ENCODE results near the gene SHTN1. TPM values are rescaled to one million over a fixed set of nuclear protein-coding genes. Genes with fewer than 3 reads are reported as not detected.

The SHTN1 gene
- total and polyA plus RNA-seq, 2 experiments from 2014 or later: 6.7 to 8.0 TPM

- TF ChIP-seq ZNF462 (CRISPR knock-in tag; IDR thresholded peaks at IDR 0.05): no peak
- no peak for TF ChIP-seq ZNF114 (CRISPR knock-in tag; IDR thresholded peaks at IDR 0.05)
- no peak for TF ChIP-seq CTCF (conservative IDR thresholded peaks at IDR 0.05; ENCODE audit: low read depth in 2 of 2)
- TF ChIP-seq NANOG (IDR thresholded peaks at IDR 0.05; ENCODE audit: borderline replicate concordance): no peak
- no peak for TF ChIP-seq EZH2phosphoT487 (IDR thresholded peaks at IDR 0.05; ENCODE audit: unreplicated experiment)
Measured at GRCh38 chr10:116990276-116990800, 14.6 kb downstream of the SHTN1 start (continued).

- H3K27ac ChIP-seq (ENCODE audit: low read depth): peak overlapping the region; percentile 64
- ATAC-seq: no peak
- TF ChIP-seq JUNB (IDR thresholded peaks at IDR 0.05; ENCODE audit: unreplicated experiment) (no peak), ETS1 (IDR thresholded peaks at IDR 0.05) (no peak), ZNF331 (CRISPR knock-in tag; IDR thresholded peaks at IDR 0.05; ENCODE audit: low read depth) (no peak), EZH2 (IDR thresholded peaks at IDR 0.05; ENCODE audit: low read depth, unreplicated experiment) (no peak)
Measured at GRCh38 chr10:116989439-116989838, 15.5 kb downstream of the SHTN1 start.

More at GRCh38 chr10:116989439-116989838, 15.5 kb downstream of the SHTN1 start:
- Histone ChIP-seq H3F3A (replicated peaks; ENCODE audit: low read depth) (no peaks in the 10 kb centered on the region), H3K4me3 (no peak overlapping the region), H3K36me3 (ENCODE audit: insufficient read depth) (no peaks in the 10 kb centered on the region), H4K20me1 (replicated peaks; ENCODE audit: insufficient read depth) (no peaks in the 10 kb centered on the region), H3K9me2 (ENCODE audit: insufficient read depth) (no peaks in the 10 kb centered on the region), H2AFZ (no peak overlapping the region), H3K4me2 (peak overlapping the region; percentile 3), H3K79me2 (replicated peaks; ENCODE audit: insufficient read depth) (no peaks in the 10 kb centered on the region), H3K27me3 (ENCODE audit: insufficient read depth) (peaks cover 22% of the 10 kb centered on the region), H3K4me1 (ENCODE audit: insufficient read depth) (peaks cover 28% of the 10 kb centered on the region)
- peak; percentile 25 for DNase-seq (ENCODE audit: low spot score)
- Mint-ChIP-seq H3K4me3 (peak overlapping the region; percentile 4; the same call in 2 of the 3 replicates), H3K36me3 (ENCODE audit: low read depth) (no peaks in the 10 kb centered on the region), H3K4me1 (peaks cover 38% of the 10 kb centered on the region), H3K9me3 (no peaks in the 10 kb centered on the region), H3K27ac (peak overlapping the region; percentile 60), H3K27me3 (ENCODE audit: insufficient read depth, low read depth, poor library complexity) (peaks cover 2% of the 10 kb centered on the region)
